H1 (cell line): ENCODE measurements around the gene CASTOR1.

Experiments used
- BRCA1 ChIP-seq: IDR thresholded peaks from 2 replicates; pipeline ENCODE4 v1.6.1; 2012; ENCODE audit warnings: low read depth, low read length, improper control_type of control experiment
- EP300 ChIP-seq, 2 experiments: IDR thresholded peaks; 1 replicate in 1 of 2; 2 replicates in 1 of 2; pipeline ENCODE4 v1.6.1; 2011 to 2012; ENCODE audit warnings: low read depth in 2 of 2, low read length in 2 of 2, mild to moderate bottlenecking in 2 of 2, borderline replicate concordance in 1 of 2, inconsistent platforms in 1 of 2, moderate library complexity in 1 of 2
- EZH2 ChIP-seq: fragments of 200-600 bp; sonication (generic); IDR thresholded peaks from 2 replicates; pipeline ENCODE4 v1.7.1; 2012; ENCODE audit warnings: low read depth, mild to moderate bottlenecking, moderate library complexity, low read length, inconsistent platforms; ENCODE audit not compliant: severe bottlenecking
- POLR2A ChIP-seq, 2 experiments: IDR thresholded peaks; 1 replicate in 1 of 2; 2 replicates in 1 of 2; pipeline ENCODE4 v1.6.1; 2011; ENCODE audit warnings: low read depth in 2 of 2, low read length in 2 of 2, mild to moderate bottlenecking in 2 of 2; ENCODE audit errors: control extremely low read depth in 1 of 2
- POLR2AphosphoS5 ChIP-seq: IDR thresholded peaks from 2 replicates; pipeline ENCODE4 v1.6.1; 2011; ENCODE audit warnings: low read depth, low read length
- SIN3A ChIP-seq, 2 experiments: IDR thresholded peaks in 1 of 2; conservative IDR thresholded peaks in 1 of 2; 2 replicates each; pipeline ENCODE4 v1.6.1; 2011 to 2012; ENCODE audit warnings: low read length in 2 of 2, improper control_type of control experiment in 1 of 2, low read depth in 1 of 2, mild to moderate bottlenecking in 1 of 2
- TCF12 ChIP-seq: IDR thresholded peaks from 2 replicates; pipeline ENCODE4 v1.6.1; 2011; ENCODE audit warnings: low read depth, mild to moderate bottlenecking, low read length
- TF ChIP-seq, protein P1 (sequence below), 3 experiments: IDR thresholded peaks; 1 replicate in 2 of 3; 2 replicates in 1 of 3; pipeline versions ENCODE4 v1.5.1 to v1.6.1; 2011; ENCODE audit warnings: low read length in 3 of 3, mild to moderate bottlenecking in 3 of 3, inconsistent platforms in 2 of 3, low read depth in 1 of 3, moderate library complexity in 1 of 3; ENCODE audit not compliant: insufficient read depth in 1 of 3; ENCODE audit errors: control extremely low read depth in 1 of 3

DNA sequence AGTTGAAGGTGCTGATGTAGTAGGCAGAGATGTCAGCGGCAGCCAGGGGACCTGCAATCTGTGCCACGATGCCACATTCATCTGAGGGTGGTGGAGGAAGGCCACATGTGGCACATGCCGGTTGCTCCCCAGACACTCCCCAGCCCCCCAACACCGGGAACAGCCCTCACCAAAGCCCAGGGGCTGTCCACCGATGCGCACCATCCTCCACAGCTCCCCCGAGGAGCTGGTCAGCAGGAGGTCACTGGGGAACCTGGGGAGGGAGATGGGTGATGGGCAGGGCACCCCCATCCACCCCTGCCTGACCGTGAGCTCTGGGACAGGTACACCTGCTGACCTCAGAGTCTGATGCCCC, 3.5 kb downstream of the CASTOR1 start:
- TF ChIP-seq BRCA1 = no peak
- no peak for TF ChIP-seq POLR2A (IDR thresholded peaks at IDR 0.05; ENCODE audit: control extremely low read depth in 1 of 2, low read depth in 2 of 2, low read length in 2 of 2)
- no peak for TF ChIP-seq POLR2AphosphoS5
- TF ChIP-seq, protein P1, sequence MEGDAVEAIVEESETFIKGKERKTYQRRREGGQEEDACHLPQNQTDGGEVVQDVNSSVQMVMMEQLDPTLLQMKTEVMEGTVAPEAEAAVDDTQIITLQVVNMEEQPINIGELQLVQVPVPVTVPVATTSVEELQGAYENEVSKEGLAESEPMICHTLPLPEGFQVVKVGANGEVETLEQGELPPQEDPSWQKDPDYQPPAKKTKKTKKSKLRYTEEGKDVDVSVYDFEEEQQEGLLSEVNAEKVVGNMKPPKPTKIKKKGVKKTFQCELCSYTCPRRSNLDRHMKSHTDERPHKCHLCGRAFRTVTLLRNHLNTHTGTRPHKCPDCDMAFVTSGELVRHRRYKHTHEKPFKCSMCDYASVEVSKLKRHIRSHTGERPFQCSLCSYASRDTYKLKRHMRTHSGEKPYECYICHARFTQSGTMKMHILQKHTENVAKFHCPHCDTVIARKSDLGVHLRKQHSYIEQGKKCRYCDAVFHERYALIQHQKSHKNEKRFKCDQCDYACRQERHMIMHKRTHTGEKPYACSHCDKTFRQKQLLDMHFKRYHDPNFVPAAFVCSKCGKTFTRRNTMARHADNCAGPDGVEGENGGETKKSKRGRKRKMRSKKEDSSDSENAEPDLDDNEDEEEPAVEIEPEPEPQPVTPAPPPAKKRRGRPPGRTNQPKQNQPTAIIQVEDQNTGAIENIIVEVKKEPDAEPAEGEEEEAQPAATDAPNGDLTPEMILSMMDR (IDR thresholded peaks at IDR 0.05; ENCODE audit: control extremely low read depth in 1 of 3, insufficient read depth in 1 of 3, low read depth in 1 of 3, low read length in 3 of 3) = no peak
- TF ChIP-seq EZH2 = no peak
- TF ChIP-seq SIN3A (conservative IDR thresholded peaks at IDR 0.05 in 1 of 2, IDR thresholded peaks at IDR 0.05 in 1 of 2; ENCODE audit: low read depth in 1 of 2, low read length in 2 of 2) = no peak
- TF ChIP-seq TCF12 = no peak
- TF ChIP-seq EP300 (IDR thresholded peaks at IDR 0.05; ENCODE audit: borderline replicate concordance in 1 of 2, low read depth in 2 of 2, low read length in 2 of 2) = no peak
